H9 (cell line): ENCODE data around the gene CFAP73. TPM values are rescaled to one million over a fixed set of nuclear protein-coding genes. Genes with fewer than 3 reads are reported as not detected.

ENCODE experiments used
- DNase-seq: peaks from one replicate; pipeline ENCODE4 v3.0.0-alpha.2; 2017
- H2AFZ ChIP-seq: one replicate; pipeline ENCODE4 v1.6.1; 2013; ENCODE audit warnings: mild to moderate bottlenecking, low read length, control low read depth, moderate library complexity
- H2AK5ac ChIP-seq: 2 replicates; pipeline ENCODE4 v1.6.1; 2013; ENCODE audit warnings: low read length, control low read depth, mixed read lengths; ENCODE audit not compliant: insufficient read length
- H2BK120ac ChIP-seq: one replicate; pipeline ENCODE4 v1.6.1; 2013; ENCODE audit warnings: low read depth, mild to moderate bottlenecking, low read length, control low read depth, inconsistent platforms; ENCODE audit not compliant: poor library complexity, severe bottlenecking
- H2BK12ac ChIP-seq: 2 replicates; pipeline ENCODE4 v1.6.1; 2013; ENCODE audit warnings: low read length, control low read depth, mixed read lengths, low read depth; ENCODE audit not compliant: insufficient read length
- H2BK15ac ChIP-seq: 2 replicates; pipeline ENCODE4 v1.6.1; 2013; ENCODE audit warnings: low read depth, low read length, control low read depth
- H2BK20ac ChIP-seq: one replicate; pipeline ENCODE4 v1.6.1; 2013; ENCODE audit warnings: low read depth, mild to moderate bottlenecking, low read length, control low read depth, inconsistent platforms; ENCODE audit not compliant: poor library complexity, severe bottlenecking
- H2BK5ac ChIP-seq: 2 replicates; pipeline ENCODE4 v1.6.1; 2013; ENCODE audit warnings: low read length, control low read depth, mixed read lengths; ENCODE audit not compliant: insufficient read length
- H3K14ac ChIP-seq: 2 replicates; pipeline ENCODE4 v1.6.1; 2013; ENCODE audit warnings: low read length, control low read depth; ENCODE audit not compliant: insufficient read depth
- H3K18ac ChIP-seq: 2 replicates; pipeline ENCODE4 v1.6.1; 2013; ENCODE audit warnings: low read depth, mild to moderate bottlenecking, mixed read lengths, low read length, control low read depth; ENCODE audit not compliant: insufficient read length
- H3K23ac ChIP-seq: 2 replicates; pipeline ENCODE4 v1.6.1; 2013; ENCODE audit warnings: low read length, control low read depth, mixed read lengths, low read depth; ENCODE audit not compliant: insufficient read length
- H3K23me2 ChIP-seq: 2 replicates; pipeline ENCODE4 v1.6.1; 2013; ENCODE audit warnings: low read depth, mild to moderate bottlenecking, mixed read lengths, low read length, control low read depth; ENCODE audit not compliant: insufficient read length, poor library complexity, severe bottlenecking
- H3K27ac ChIP-seq: 2 replicates; pipeline ENCODE4 v1.5.1; 2013; ENCODE audit warnings: low read length, control low read depth, mixed read lengths, low read depth; ENCODE audit not compliant: insufficient read length
- H3K27me3 ChIP-seq: 2 replicates; pipeline ENCODE4 v1.6.1; 2013; ENCODE audit warnings: low read length, control low read depth, inconsistent platforms; ENCODE audit not compliant: insufficient read depth
- H3K4ac ChIP-seq: 2 replicates; pipeline ENCODE4 v1.6.1; 2013; ENCODE audit warnings: low read depth, mild to moderate bottlenecking, control low read depth, inconsistent platforms, low read length, moderate library complexity
- H3K4me1 ChIP-seq: 2 replicates; pipeline ENCODE4 v1.6.1; 2013; ENCODE audit warnings: low read length, control low read depth, inconsistent platforms; ENCODE audit not compliant: insufficient read depth
- H3K4me2 ChIP-seq: 2 replicates; pipeline ENCODE4 v1.6.1; 2013; ENCODE audit warnings: low read length, control low read depth, mixed read lengths; ENCODE audit not compliant: insufficient read length, insufficient read depth
- H3K56ac ChIP-seq: 2 replicates; pipeline ENCODE4 v1.6.1; 2013; ENCODE audit warnings: low read depth, mild to moderate bottlenecking, mixed read lengths, low read length, control low read depth; ENCODE audit not compliant: insufficient read length
- H3K79me1 ChIP-seq: 2 replicates; pipeline ENCODE4 v1.6.1; 2013; ENCODE audit warnings: low read depth, mild to moderate bottlenecking, moderate library complexity, low read length, control low read depth, inconsistent platforms; ENCODE audit not compliant: insufficient read depth, poor library complexity, severe bottlenecking
- H3K79me2 ChIP-seq: 2 replicates; pipeline ENCODE4 v1.6.1; 2013; ENCODE audit warnings: low read length, control low read depth, inconsistent platforms; ENCODE audit not compliant: insufficient read depth
- H3K9ac ChIP-seq: 2 replicates; pipeline ENCODE4 v1.6.1; 2013; ENCODE audit warnings: low read length, control low read depth, mixed read lengths; ENCODE audit not compliant: insufficient read length; ENCODE audit errors: extremely low read depth
- H3K9me3 ChIP-seq: one replicate; pipeline ENCODE4 v1.6.1; 2013; ENCODE audit warnings: low read depth, low read length, inconsistent platforms; ENCODE audit not compliant: control insufficient read depth
- H3T11ph ChIP-seq: one replicate; pipeline ENCODE4 v1.6.1; 2013; ENCODE audit warnings: mild to moderate bottlenecking, low read length, control low read depth, inconsistent platforms
- H4K20me1 ChIP-seq: one replicate; pipeline ENCODE4 v1.6.1; 2013; ENCODE audit not compliant: control insufficient read depth, insufficient read length, insufficient read depth
- H4K5ac ChIP-seq: 2 replicates; pipeline ENCODE4 v1.6.1; 2013; ENCODE audit warnings: low read depth, mild to moderate bottlenecking, mixed read lengths, low read length, control low read depth; ENCODE audit not compliant: insufficient read length
- H4K8ac ChIP-seq: replicated peaks from 2 replicates; pipeline ENCODE4 v1.6.1; 2013; ENCODE audit warnings: low read length, control low read depth, mixed read lengths, low read depth; ENCODE audit not compliant: insufficient read length
- H4K91ac ChIP-seq: 2 replicates; pipeline ENCODE4 v1.6.1; 2013; ENCODE audit warnings: low read depth, mild to moderate bottlenecking, moderate library complexity, mixed read lengths, low read length, control low read depth; ENCODE audit not compliant: insufficient read length
- H3K27ac Mint-ChIP-seq, 3 experiments: 2 replicates in 2 of 3; 3 replicates in 1 of 3; pipeline ENCODE4 v1.8.0; 2020 to 2021; ENCODE audit warnings: mixed read lengths in 3 of 3, mild to moderate bottlenecking in 1 of 3, moderate library complexity in 1 of 3
- H3K27me3 Mint-ChIP-seq: 2 replicates; pipeline ENCODE4 v1.8.0; 2021; ENCODE audit warnings: low read depth, mild to moderate bottlenecking, moderate library complexity, mixed read lengths
- H3K36me3 Mint-ChIP-seq, 3 experiments: 2 replicates in 2 of 3; 3 replicates in 1 of 3; pipeline ENCODE4 v1.8.0; 2020 to 2021; ENCODE audit warnings: low read depth in 3 of 3, mixed read lengths in 3 of 3; ENCODE audit not compliant: insufficient read depth in 1 of 3
- H3K4me1 Mint-ChIP-seq, 2 experiments: 2 replicates each; pipeline ENCODE4 v1.8.0; 2020; ENCODE audit warnings: mixed read lengths in 2 of 2
- H3K4me3 Mint-ChIP-seq, 2 experiments: 2 replicates in 1 of 2; 3 replicates in 1 of 2; pipeline ENCODE4 v1.8.0; 2020 to 2021; ENCODE audit warnings: mild to moderate bottlenecking in 2 of 2, mixed read lengths in 2 of 2, moderate library complexity in 1 of 2
- H3K9me3 Mint-ChIP-seq, 2 experiments: 2 replicates in 1 of 2; 3 replicates in 1 of 2; pipeline ENCODE4 v1.8.0; 2020; ENCODE audit warnings: mild to moderate bottlenecking in 2 of 2, mixed read lengths in 2 of 2, moderate library complexity in 1 of 2
- CTCF ChIP-seq: fragments of 200-600 bp; sonication (generic); conservative IDR thresholded peaks from 3 replicates; pipeline ENCODE4 v1.8.0; 2021; ENCODE audit warnings: antibody characterized with exemption, mild to moderate bottlenecking
- WGBS: extraction: QIAGEN DNeasy Blood & Tissue Kit; methylation state at CpG from one replicate; pipeline ENCODE4 v1.1.7; 2013; ENCODE audit warnings: missing lambda C conversion rate, low lambda C conversion rate, mixed read lengths; ENCODE audit not compliant: insufficient read length; ENCODE audit errors: extremely low coverage; 5-methylcytosine and 5-hydroxymethylcytosine counted together
- total RNA-seq: library from RNA; stranded (reverse); gene quantifications from 2 replicates; pipeline ENCODE4 v1.2.1, GENCODE V29; 2021

The CFAP73 gene
- total RNA-seq, 1 experiment from 2014 or later, result not detected

- Histone ChIP-seq H3K14ac (no peak overlapping the region), H3K79me1 (no peaks in the 10 kb centered on the region), H2BK15ac (no peak overlapping the region), H2BK5ac (no peak overlapping the region), H4K5ac (no peak overlapping the region), H4K20me1 (no peaks in the 10 kb centered on the region), H3K18ac (no peak overlapping the region), H3K27me3 (no peaks in the 10 kb centered on the region), H3K23ac (no peak overlapping the region), H4K8ac (no peak overlapping the region), H2BK20ac (no peak overlapping the region), H3K4me1 (no peaks in the 10 kb centered on the region), H3T11ph (no peak overlapping the region), H2BK120ac (no peak overlapping the region), H3K23me2 (no peaks in the 10 kb centered on the region), H3K4ac (no peak overlapping the region), H3K9ac (no peak overlapping the region), H3K56ac (no peak overlapping the region), H2AK5ac (no peak overlapping the region), H4K91ac (no peak overlapping the region), H3K9me3 (no peaks in the 10 kb centered on the region), H2BK12ac (no peak overlapping the region), H3K79me2 (no peaks in the 10 kb centered on the region), H3K27ac (no peak overlapping the region), H3K4me2 (no peak overlapping the region), H2AFZ (no peak overlapping the region)
- no peak for TF ChIP-seq CTCF
- Mint-ChIP-seq H3K27me3 (peaks cover 3% of the 10 kb centered on the region), H3K36me3 (peaks cover 4 to 9% (median 4%) of the 10 kb centered on the region in 3 experiments; a peak in 5 of 7 replicates), H3K4me3 (peak overlapping the region in 1 of 2 experiments; percentile 18; a peak in 1 of 5 replicates), H3K27ac (no peak overlapping the region), H3K4me1 (peaks cover 2 to 11% of the 10 kb centered on the region in 2 experiments; a peak in 3 of 4 replicates), H3K9me3 (peaks cover 4 to 7% of the 10 kb centered on the region in 2 experiments; a peak in 4 of 5 replicates)
- no CpG with 5 or more reads among the region's 4 CpGs for WGBS
- no peak for DNase-seq
Measured at GRCh38 chr12:113119980-113120669, 29.4 kb upstream of the CFAP73 start.
